HUES6 (cell line): ENCODE data around the gene DIPK1B.

Source experiments
- H3K27ac ChIP-seq: 2 replicates; pipeline ENCODE4 v1.7.0; 2013; ENCODE audit warnings: low read depth, mild to moderate bottlenecking, low read length, inconsistent platforms
- H3K27me3 ChIP-seq: 2 replicates; pipeline ENCODE4 v1.6.1; 2013; ENCODE audit warnings: low read length; ENCODE audit not compliant: control insufficient read depth, insufficient read depth
- H3K36me3 ChIP-seq: 2 replicates; pipeline ENCODE4 v1.6.1; 2013; ENCODE audit warnings: low read length; ENCODE audit not compliant: control insufficient read depth, insufficient read depth
- H3K4me1 ChIP-seq: 2 replicates; pipeline ENCODE4 v1.6.1; 2013; ENCODE audit warnings: low read length; ENCODE audit not compliant: control insufficient read depth, insufficient read depth
- H3K4me3 ChIP-seq: 2 replicates; pipeline ENCODE4 v1.5.1; 2013; ENCODE audit warnings: low read depth, low read length
- H3K9ac ChIP-seq: one replicate; pipeline ENCODE4 v1.6.1; 2013; ENCODE audit warnings: mild to moderate bottlenecking, low read length
- H3K9me3 ChIP-seq: 2 replicates; pipeline ENCODE4 v1.6.1; 2013; ENCODE audit warnings: low read depth, low read length; ENCODE audit not compliant: control insufficient read depth, insufficient read depth

The DIPK1B gene

DNA sequence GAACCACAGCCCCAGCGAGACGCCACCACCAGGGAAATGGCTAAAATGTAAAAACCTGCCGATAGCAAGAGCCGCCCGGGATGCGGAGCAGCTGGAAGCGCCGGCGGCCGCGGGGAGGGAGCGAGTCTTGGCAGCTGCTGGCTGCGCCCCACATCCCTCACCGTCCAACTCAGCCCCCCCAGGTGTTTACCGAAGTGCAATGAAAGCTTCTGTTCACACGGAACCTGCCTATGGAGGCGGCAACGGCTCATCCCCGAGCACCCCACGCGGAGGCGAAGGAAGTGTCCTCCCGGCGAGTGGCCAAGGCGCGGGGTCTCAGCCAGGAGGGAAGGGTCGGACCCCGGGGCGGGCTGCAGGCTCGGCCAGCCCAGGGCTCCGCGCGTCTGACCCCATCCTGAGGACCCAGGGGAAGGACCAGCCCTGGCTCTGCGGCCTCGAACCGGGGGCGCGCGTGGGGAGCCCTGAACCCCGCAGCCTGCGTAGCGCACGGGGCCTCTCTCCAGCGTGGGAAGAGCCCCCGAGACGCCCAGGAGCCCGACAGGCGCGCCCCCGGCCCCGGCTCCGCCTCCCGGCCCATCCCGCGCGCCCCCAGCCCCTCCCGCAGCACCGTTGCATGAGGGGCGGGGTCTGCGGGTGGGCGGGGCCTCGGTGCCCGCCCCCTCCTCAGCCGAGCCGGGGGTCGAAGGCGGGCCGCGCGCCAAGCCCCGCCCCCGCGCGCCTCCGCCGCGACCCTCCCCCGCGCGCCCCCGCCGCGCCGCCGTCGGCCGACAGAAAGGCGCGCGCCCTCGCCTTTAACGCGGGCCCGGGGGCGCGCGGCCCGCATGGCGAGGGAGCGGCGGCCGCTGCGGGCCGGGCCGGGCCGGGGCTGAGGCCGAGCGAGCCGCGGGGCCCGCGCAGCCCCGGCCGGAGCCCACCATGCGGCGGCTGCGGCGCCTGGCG lies at the start of gene DIPK1B:
DIPK1B (plus strand) TSS at position 822 of the 939 bp plus-strand sequence; CDS start at position 916, 94 bp downstream.
- Histone ChIP-seq H3K9me3 (no peaks in the 10 kb centered on the region), H3K9ac (peak within 1 kb of the TSS; percentile 66), H3K4me3 (peak within 1 kb of the TSS; percentile 83), H3K27me3 (peaks cover 9% of the 10 kb centered on the region; the same call in 1 of the 2 replicates), H3K36me3 (no peaks in the 10 kb centered on the region; the same call in none of the 2 replicates), H3K4me1 (peaks cover 11% of the 10 kb centered on the region), H3K27ac (no peak within 1 kb of the TSS)

DNA sequence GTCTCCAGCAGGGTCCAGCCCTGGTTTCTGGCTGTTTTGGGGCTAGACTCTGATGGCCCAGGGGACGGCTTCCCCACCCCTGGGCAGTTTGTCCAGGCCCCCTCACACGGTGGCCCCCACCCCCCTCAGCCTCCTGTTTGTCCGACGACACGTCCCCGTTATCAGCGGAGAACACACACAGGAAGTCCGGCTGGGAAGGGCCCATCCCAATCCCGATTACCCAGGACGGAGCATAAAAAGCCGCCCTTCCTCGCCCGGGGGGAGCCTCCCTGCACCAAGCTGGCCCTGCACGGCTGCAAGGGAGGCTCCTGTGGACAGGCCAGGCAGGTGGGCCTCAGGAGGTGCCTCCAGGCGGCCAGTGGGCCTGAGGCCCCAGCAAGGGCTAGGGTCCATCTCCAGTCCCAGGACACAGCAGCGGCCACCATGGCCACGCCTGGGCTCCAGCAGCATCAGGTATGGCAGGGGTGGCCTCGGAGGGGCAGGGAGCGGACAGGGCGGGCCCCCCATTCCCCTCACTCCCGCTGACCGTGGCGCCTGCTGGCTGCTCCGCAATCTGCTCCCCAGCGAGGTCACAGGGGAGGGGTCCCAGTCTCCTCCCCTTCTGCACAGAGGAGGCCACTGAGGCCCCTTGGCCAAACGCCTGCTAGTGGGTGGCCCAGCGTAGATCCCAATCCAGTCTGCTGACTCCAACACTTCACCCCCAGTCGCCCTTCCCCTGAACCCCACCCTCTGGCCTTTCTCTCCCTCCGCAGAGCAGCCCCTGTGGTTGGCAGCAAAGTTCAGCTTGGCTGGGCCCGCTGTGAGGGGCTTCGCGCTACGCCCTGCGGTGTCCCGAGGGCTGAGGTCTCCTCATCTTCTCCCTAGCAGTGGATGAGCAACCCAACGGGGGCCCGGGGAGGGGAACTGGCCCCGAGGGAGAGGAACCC lies 49.5 kb upstream of the DIPK1B start, which contains the start of gene EGFL7:
EGFL7 (plus strand) TSS at position 261 of the 926 bp plus-strand sequence. CDS start 5,367 bp downstream, outside the sequence.
- peaks cover 12% of the 10 kb centered on the region; the same call in 1 of the 2 replicates for H3K27me3 ChIP-seq
- H3K4me1 ChIP-seq: peaks cover 5% of the 10 kb centered on the region

DNA sequence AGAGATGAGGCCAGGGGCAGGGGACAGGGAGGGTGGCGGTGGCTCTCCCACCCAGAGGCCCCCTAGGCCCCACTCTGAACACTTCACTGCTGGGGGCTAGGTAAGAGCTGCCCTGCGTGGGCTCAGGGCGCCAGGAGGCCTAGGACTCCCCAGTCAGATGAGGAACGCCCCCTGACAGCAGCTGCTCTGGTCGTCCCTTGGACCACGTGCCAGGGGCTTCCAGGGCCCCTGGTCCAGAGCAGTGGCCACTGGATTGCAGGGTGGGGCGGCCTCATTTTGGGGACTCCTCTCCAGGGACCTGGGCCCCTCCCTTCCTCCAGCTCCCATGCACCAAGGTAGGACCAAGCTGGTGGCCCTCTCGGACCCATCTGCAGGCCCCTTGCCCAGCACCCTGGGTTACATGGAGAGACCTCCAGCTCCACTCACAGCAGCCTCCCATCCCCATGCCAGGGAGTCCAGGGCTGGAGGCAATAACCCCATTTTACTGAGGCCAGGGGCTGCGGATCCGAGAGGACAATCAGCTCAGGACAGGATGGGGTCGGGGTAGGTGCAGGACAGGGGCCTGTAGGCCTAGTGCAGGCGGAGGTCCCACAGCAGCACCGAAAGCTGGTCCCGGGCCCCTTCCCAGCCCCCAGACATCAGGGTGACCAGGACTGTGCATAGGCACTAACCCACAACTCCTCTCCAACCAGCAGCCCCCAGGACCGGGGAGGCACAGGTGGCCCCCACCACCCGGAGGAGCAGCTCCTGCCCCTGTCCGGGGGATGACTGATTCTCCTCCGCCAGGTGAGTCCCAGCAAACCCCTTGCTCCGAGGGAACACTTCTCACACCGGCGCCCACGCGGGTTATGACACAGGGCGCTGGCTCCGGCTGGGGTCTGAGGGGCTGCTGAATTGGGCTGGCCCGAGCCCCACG lies 48.1 kb upstream of the DIPK1B start:
- Histone ChIP-seq H3K4me3 (no peak overlapping the region), H3K9ac (no peak overlapping the region), H3K27ac (no peak overlapping the region), H3K27me3 (peaks cover 12% of the 10 kb centered on the region; the same call in 1 of the 2 replicates), H3K9me3 (no peaks in the 10 kb centered on the region), H3K4me1 (peaks cover 5% of the 10 kb centered on the region), H3K36me3 (no peaks in the 10 kb centered on the region)

More for the DNA sequence above, 49.5 kb upstream of the DIPK1B start, which contains the start of gene EGFL7:
- no peak within 1 kb of the TSS for H3K9ac ChIP-seq
- no peaks in the 10 kb centered on the region for H3K36me3 ChIP-seq
- no peak within 1 kb of the TSS for H3K4me3 ChIP-seq
- no peaks in the 10 kb centered on the region for H3K9me3 ChIP-seq
- no peak within 1 kb of the TSS for H3K27ac ChIP-seq

DNA sequence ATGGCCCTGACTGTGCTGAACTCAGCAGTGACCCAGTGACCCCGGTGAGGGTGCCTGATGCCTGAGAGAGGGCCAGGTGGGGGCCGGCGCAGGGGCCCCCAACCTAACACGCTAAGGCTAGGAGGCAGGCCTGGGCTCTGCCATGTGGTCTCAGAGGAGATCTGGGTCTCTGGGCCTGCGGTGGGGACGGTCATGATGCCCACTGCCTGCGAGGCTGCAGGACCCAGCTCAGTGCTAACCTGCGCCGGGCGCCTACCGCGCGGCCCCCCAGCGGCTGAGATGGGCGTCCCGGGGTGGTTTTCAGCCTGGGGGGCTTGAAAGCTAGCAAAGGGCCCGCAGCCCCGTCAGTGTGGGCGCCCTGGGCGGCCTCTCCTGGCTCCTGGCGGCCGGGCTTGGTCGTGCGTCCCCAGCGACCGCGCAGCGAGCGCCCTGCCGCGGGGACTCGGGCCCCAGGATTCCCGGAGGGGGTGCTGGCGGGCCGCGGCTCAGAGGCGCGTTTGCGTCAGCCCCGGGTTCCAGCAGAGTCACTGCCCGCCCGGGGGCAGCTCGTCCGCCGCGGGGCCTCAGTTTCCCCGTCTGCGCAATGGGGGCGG lies 47.2 kb upstream of the DIPK1B start:
- peaks cover 12% of the 10 kb centered on the region; the same call in 1 of the 2 replicates for H3K27me3 ChIP-seq
- H3K4me1 ChIP-seq: peaks cover 5% of the 10 kb centered on the region
- H3K9ac ChIP-seq: no peak overlapping the region
- H3K36me3 ChIP-seq: no peaks in the 10 kb centered on the region
- no peaks in the 10 kb centered on the region for H3K9me3 ChIP-seq
- H3K4me3 ChIP-seq: peak overlapping the region; percentile 61
- no peak overlapping the region for H3K27ac ChIP-seq

DNA sequence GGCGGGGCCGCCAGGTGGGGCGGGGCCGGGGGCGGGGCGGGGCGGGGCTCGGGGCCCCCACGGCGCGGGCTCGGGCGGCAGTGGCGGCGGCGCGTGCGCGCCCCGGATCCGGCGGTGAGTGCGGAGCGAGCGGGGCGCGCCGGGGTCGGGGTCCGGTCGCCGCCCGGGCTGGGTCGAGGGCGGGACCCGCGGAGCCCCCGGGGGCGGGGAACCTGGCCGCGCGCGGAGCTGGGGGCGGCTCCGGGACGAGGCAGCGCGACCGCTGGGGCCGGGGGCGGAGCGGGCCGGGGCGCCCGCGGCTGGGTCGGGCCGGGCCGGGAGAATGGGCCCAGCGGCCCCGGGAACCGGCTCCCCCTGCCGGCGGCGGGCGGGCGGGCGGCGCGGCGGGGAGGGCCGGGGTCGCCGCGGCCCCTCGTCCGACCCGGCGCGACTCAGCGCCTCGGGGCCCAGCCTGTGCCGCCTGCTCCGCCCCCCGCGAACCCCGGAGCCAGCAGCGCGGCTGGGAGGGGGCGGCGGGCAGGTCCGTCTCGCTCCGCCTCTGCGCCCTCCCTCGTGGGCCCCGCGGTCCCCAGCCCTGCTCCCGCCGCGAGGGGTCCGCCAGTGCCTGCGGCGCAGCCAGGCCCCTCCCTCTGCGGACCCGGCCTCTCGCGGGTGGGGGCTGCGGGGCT lies 46.5 kb upstream of the DIPK1B start:
- Histone ChIP-seq H3K27me3 (peaks cover 12% of the 10 kb centered on the region; the same call in 1 of the 2 replicates), H3K27ac (no peak overlapping the region), H3K9ac (peak overlapping the region; percentile 44), H3K9me3 (no peaks in the 10 kb centered on the region), H3K4me3 (peak overlapping the region; percentile 61), H3K4me1 (peaks cover 5% of the 10 kb centered on the region), H3K36me3 (no peaks in the 10 kb centered on the region)

DNA sequence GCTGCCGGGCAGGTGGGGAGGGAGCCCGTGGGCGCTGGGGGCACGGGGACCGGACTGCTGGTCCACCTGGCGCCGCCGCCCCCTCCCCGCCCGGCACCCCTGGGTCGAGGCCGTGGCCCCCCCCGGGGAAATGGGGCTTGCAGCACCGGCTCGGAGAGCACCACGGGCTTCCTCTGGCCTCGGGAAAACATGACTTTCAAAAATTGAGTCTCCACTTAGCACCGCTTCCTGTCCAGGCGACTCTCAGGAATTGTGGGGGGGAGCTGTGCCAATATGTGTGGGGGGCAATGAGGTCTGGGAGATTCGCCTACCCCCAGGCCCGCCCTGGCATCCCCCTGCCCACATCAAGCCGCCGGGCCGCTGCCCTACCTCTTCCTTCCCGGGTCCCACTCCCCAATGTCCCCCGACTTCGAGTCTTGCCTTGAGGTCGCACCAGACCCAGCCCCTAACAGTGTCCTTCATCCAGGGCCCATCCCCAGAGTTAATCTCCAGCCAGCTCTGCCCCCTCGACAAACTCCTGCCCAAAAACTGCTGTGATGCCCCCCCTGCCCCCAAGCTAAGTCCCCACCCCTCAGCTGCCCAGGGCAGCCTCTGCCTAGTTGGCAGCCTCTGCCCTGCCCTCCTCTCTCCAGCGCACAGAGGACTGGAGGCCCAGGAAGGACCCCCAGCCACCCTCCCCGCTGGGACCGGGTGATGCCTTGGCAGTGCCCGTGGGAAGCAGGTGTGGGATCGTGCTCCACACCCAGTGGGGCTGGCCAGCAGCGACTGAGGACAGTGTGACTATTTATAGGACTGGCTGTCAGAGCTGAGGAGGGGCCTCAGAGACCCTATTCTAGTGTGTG lies 45.8 kb upstream of the DIPK1B start:
- no peaks in the 10 kb centered on the region for H3K36me3 ChIP-seq
- peak overlapping the region; percentile 61 for H3K4me3 ChIP-seq
- H3K27ac ChIP-seq: no peak overlapping the region
- peaks cover 5% of the 10 kb centered on the region for H3K4me1 ChIP-seq
- peaks cover 12% of the 10 kb centered on the region; the same call in 1 of the 2 replicates for H3K27me3 ChIP-seq
- H3K9ac ChIP-seq: no peak overlapping the region
- no peaks in the 10 kb centered on the region for H3K9me3 ChIP-seq

DNA sequence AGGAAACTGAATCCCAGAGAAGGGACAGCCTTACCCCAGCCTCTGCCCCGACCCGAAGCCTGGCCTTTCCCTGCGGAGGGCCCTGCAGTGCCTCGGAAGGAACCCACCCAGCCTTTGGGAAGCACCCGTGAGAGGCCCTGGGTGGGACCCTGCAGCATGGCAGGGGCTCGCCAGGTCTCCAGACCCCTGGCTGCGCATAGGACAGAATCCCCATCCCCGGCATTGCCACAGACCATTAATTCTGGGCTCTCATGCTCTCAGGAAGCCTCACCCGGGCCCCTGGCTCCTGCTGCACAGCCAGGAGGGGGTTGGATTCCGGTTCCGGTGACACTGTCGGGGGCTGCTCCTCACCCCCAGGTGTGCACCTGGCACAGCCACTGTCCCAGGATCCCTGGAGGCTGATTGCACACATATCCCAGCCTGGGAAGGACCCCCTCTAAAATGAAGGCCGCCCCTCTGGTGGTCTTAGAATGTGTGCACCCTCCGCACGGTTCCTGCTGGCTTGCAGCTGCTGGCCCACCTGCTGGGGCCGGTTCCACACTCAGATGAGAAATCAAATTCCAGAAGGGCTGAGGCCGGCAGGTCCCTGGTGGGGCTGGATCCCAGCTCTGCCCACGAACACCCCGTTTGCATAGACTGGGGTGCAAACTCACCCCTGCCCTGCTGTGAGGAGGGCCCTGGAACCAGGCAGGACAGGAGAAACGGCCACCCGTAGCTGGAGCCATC lies 45.0 kb upstream of the DIPK1B start:
- no peaks in the 10 kb centered on the region for H3K9me3 ChIP-seq
- no peak overlapping the region for H3K27ac ChIP-seq
- peaks cover 5% of the 10 kb centered on the region for H3K4me1 ChIP-seq
- peaks cover 12% of the 10 kb centered on the region; the same call in 1 of the 2 replicates for H3K27me3 ChIP-seq
- H3K9ac ChIP-seq: no peak overlapping the region
- no peaks in the 10 kb centered on the region for H3K36me3 ChIP-seq
- H3K4me3 ChIP-seq: no peak overlapping the region; the same call in 1 of the 2 replicates

DNA sequence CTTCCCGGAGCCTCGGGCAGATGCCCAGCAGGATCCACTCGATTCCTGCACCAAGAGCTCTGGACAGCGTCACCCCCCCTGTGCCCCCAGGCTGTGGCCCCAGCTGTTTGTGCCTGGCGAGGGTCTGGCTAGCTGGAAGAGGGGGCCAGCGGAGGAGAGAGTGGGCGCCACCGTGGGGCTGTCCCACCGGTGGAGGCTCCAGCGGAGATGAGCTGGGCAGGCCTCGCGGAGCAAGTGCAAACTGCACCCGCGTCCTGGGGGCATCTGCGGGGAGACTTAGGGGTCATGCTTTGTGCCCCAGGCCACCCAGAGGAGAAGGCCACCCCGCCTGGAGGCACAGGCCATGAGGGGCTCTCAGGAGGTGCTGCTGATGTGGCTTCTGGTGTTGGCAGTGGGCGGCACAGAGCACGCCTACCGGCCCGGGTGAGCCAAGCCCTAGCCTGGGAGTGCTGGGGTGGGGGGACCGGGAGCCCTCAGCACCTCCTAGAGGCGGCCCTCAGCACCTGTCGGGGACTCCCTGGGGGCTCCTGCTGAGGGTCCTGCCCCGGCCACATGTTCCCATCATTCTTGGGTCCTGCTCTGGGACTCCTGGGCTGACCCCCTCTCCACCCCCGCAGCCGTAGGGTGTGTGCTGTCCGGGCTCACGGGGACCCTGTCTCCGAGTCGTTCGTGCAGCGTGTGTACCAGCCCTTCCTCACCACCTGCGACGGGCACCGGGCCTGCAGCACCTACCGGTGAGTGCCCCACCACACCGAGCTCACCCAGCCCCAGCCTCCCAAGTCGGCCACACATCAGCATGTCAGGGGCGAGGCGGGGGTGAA lies 44.2 kb upstream of the DIPK1B start:
- Histone ChIP-seq H3K27ac (no peak overlapping the region), H3K4me3 (no peak overlapping the region), H3K9me3 (no peaks in the 10 kb centered on the region), H3K4me1 (peaks cover 5% of the 10 kb centered on the region), H3K9ac (no peak overlapping the region), H3K27me3 (peaks cover 12% of the 10 kb centered on the region; the same call in 1 of the 2 replicates), H3K36me3 (peaks cover 4% of the 10 kb centered on the region; the same call in 1 of the 2 replicates)
